ENCODE measurements around the gene NPC1. TPM values are rescaled to one million over a fixed set of nuclear protein-coding genes. Genes with fewer than 3 reads are reported as not detected.
"Not testable (repeated sequence)": the region's sequence is repeated elsewhere in the genome, so short reads cannot be mapped to it uniquely, and the experiment has no call there.

NPC1 gene
- total and polyA plus RNA-seq, 9 donors, result 21.8 to 100 (median 29.8) TPM

GRCh38 chr18:23519734-23520133 is 66.6 kb downstream of the NPC1 start:
- H3K4me1 ChIP-seq (ENCODE audit: insufficient read depth), result no peaks in the 10 kb centered on the region
- no peak for TF ChIP-seq POLR2A (IDR thresholded peaks at IDR 0.05)
- no peak for TF ChIP-seq EP300 (IDR thresholded peaks at IDR 0.05)
- no peak for TF ChIP-seq CTCF (IDR thresholded peaks at IDR 0.05)
- intact Hi-C loops (cut with DNase I), result loop anchor here in 3 of 4 donors (5.0 to 10.0 kb wide), 3 partner anchors 65 to 185 kb away; partner anchors contain the start of gene NPC1 (in 2 of the 3)
- no peaks in the 10 kb centered on the region for H3K36me3 ChIP-seq
- no peaks in the 10 kb centered on the region for H3K27me3 ChIP-seq
- H3K9me3 ChIP-seq, result no peaks in the 10 kb centered on the region
- no peak overlapping the region for H3K4me3 ChIP-seq
- H3K27ac ChIP-seq, result no peak overlapping the region
- DNase-seq, result no peak
- WGBS, 3 donors, result 79 to 82% (median 81%) methylated on average over 4 of the region's 4 CpGs

GRCh38 chr18:23515911-23516546 is 70.3 kb downstream of the NPC1 start:
- intact Hi-C loops (cut with DNase I), result loop anchor here in 3 of 4 donors (2.0 to 10.0 kb wide), 4 partner anchors 69 to 189 kb away; partner anchors contain the start of gene NPC1 (in 3 of the 3)
- TF ChIP-seq CTCF (IDR thresholded peaks at IDR 0.05) (peak; percentile 57 to 82 (median 72)), POLR2A (IDR thresholded peaks at IDR 0.05) (no peak)
- no peak overlapping the region for H3K27ac ChIP-seq
- no peaks in the 10 kb centered on the region for H3K9me3 ChIP-seq
- no peaks in the 10 kb centered on the region for H3K27me3 ChIP-seq
- H3K36me3 ChIP-seq, result no peaks in the 10 kb centered on the region
- peak; percentile 66 to 77 (median 73) for DNase-seq
- H3K4me1 ChIP-seq (ENCODE audit: insufficient read depth), result peaks cover 3% of the 10 kb centered on the region
- WGBS, 3 donors, result 41 to 43% (median 43%) methylated on average over 17 of the region's 17 CpGs
- no peak overlapping the region for H3K4me3 ChIP-seq

- Histone ChIP-seq H3K9me3 (no peaks in the 10 kb centered on the region), H3K27ac (peak overlapping the region in 1 of 2 donors; percentile 31), H3K27me3 (no peaks in the 10 kb centered on the region), H3K4me1 (ENCODE audit: insufficient read depth) (peaks cover 3% of the 10 kb centered on the region), H3K36me3 (no peaks in the 10 kb centered on the region), H3K4me3 (no peak overlapping the region)
- intact Hi-C loops (cut with DNase I), result loop anchor here in 2 of 4 donors (10.0 kb wide), 2 partner anchors 72 to 192 kb away; partner anchors contain the start of gene NPC1 (in 1 of the 2)
- DNase-seq, result no peak
- TF ChIP-seq POLR2A (IDR thresholded peaks at IDR 0.05), result no peak
- no peak for TF ChIP-seq EP300 (IDR thresholded peaks at IDR 0.05)
- no peak for TF ChIP-seq CTCF (IDR thresholded peaks at IDR 0.05)
- WGBS, 3 donors, result 21 to 64% (median 33%) methylated on average over 1 of the region's 1 CpG
Observed at GRCh38 chr18:23512641-23513040, 73.7 kb downstream of the NPC1 start.

GRCh38 chr18:23512216-23512615 is 74.1 kb downstream of the NPC1 start:
- not testable (repeated sequence) for H3K27me3 ChIP-seq; H3K4me3 ChIP-seq; H3K4me1 ChIP-seq (ENCODE audit: insufficient read depth); H3K9me3 ChIP-seq; DNase-seq; H3K36me3 ChIP-seq
- H3K27ac ChIP-seq, result peak overlapping the region in 1 of 2 donors; percentile 31
- 40 to 67% (median 45%) methylated on average over 7 of the region's 7 CpGs for WGBS, 3 donors
- intact Hi-C loops (cut with DNase I), result loop anchor here in 2 of 4 donors (10.0 kb wide), 2 partner anchors 73 to 193 kb away; partner anchors contain the start of gene NPC1 (in 1 of the 2)

- not testable (repeated sequence) for H3K4me1 ChIP-seq (ENCODE audit: insufficient read depth); H3K9me3 ChIP-seq; H3K27ac ChIP-seq; H3K27me3 ChIP-seq; H3K36me3 ChIP-seq; DNase-seq; H3K4me3 ChIP-seq
- intact Hi-C loops (cut with DNase I), result loop anchor here in 2 of 4 donors (10.0 kb wide), 2 partner anchors 74 to 194 kb away; partner anchors contain the start of gene NPC1 (in 1 of the 2)
- 94 to 98% (median 95%) methylated on average over 2 of the region's 2 CpGs for WGBS, 3 donors
Observed at GRCh38 chr18:23510923-23511322, 75.4 kb downstream of the NPC1 start.

Measured in ovary (tissue), 9 donors.